K562 (cell line): ENCODE data around the gene MACROD2. TPM values are rescaled to one million over a fixed set of nuclear protein-coding genes. Genes with fewer than 3 reads are reported as not detected.

Experiments used
- ATAC-seq: fragments of 200-7000 bp; cut with Tn5 transposase; 3 replicates; pipeline ENCODE4 v1.9.1; 2020; ENCODE audit warnings: moderate library complexity
- BruUV-seq: library from RNA; stranded (reverse); fragments of 400-500 nt; replicated peaks from 2 replicates; lab custom pipeline; 2021; lab: Mats Ljungman, UMichigan
- CTCF ChIA-PET: fragments of 300-600 bp; formaldehyde crosslinking; extraction: SDS; loops from one replicate; lab custom pipeline; 2021; ENCODE audit warnings: low intra/inter-chr PET ratio; lab: Yijun Ruan, JAX
- POLR2A ChIA-PET: fragments of 300-600, 350-650 bp; sonication (Branson Sonifier 250); formaldehyde crosslinking; extraction: SDS; loops from one replicate; lab custom pipeline; 2021; ENCODE audit warnings: antibody characterized with exemption, inconsistent platforms; lab: Yijun Ruan, JAX
- DNase-seq, 4 experiments: peaks; one replicate each; pipeline versions ENCODE4 v3.0.0 to v3.0.0-alpha.2; 2011 to 2018; ENCODE audit warnings: low spot score in 3 of 4, mixed read lengths in 3 of 4; ENCODE audit errors: extremely low read depth in 1 of 4
- FAIRE-seq: peaks from 2 replicates; lab custom pipeline; 2011; peaks lifted over from hg19 to GRCh38; lab: Jason Lieb, UNC
- H2AFZ ChIP-seq: 2 replicates; pipeline ENCODE4 v1.6.0; 2011; ENCODE audit warnings: low read depth, low read length, control low read depth, inconsistent platforms
- H3K27ac ChIP-seq: fragments of 200-600 bp; 3 replicates; pipeline ENCODE4 v1.8.0; 2011; ENCODE audit warnings: low read depth, mild to moderate bottlenecking, control low read depth, inconsistent platforms, low read length, moderate library complexity, mixed read lengths; ENCODE audit errors: extremely low read depth
- H3K27me3 ChIP-seq, 2 experiments: fragments of 300-600 bp in 1 of 2; 2 replicates in 1 of 2; 3 replicates in 1 of 2; pipeline versions ENCODE4 v1.6.0 to v1.8.0; 2011; ENCODE audit warnings: inconsistent platforms in 2 of 2, low read length in 2 of 2, mild to moderate bottlenecking in 1 of 2, mixed read lengths in 1 of 2, moderate library complexity in 1 of 2; ENCODE audit not compliant: control insufficient read depth in 2 of 2, insufficient read depth in 2 of 2
- H3K36me3 ChIP-seq: fragments of 300-600 bp; 3 replicates; pipeline ENCODE4 v1.8.0; 2011; ENCODE audit warnings: mild to moderate bottlenecking, low read length, inconsistent platforms; ENCODE audit not compliant: control insufficient read depth, insufficient read depth
- H3K4me1 ChIP-seq, 2 experiments: fragments of 200-600 bp in 1 of 2; replicated peaks in 1 of 2; 2 replicates in 1 of 2; 3 replicates in 1 of 2; pipeline versions ENCODE4 v1.5.1 to v1.8.0; 2011; ENCODE audit warnings: inconsistent platforms in 2 of 2, low read length in 2 of 2, mild to moderate bottlenecking in 1 of 2, mixed read lengths in 1 of 2, moderate library complexity in 1 of 2; ENCODE audit not compliant: control insufficient read depth in 2 of 2, insufficient read depth in 2 of 2
- H3K4me2 ChIP-seq: 2 replicates; pipeline ENCODE4 v1.6.1; 2011; ENCODE audit warnings: low read length, control low read depth, inconsistent platforms, mixed read lengths; ENCODE audit not compliant: insufficient read depth
- H3K4me3 ChIP-seq: fragments of 200-600 bp; sonication (generic), shearing (Covaris generic); 2 replicates; pipeline ENCODE4 v1.5.1; 2016; ENCODE audit warnings: control low read depth, inconsistent platforms
- H3K79me2 ChIP-seq: fragments of 200-600 bp; 3 replicates; pipeline ENCODE4 v1.8.0; 2011; ENCODE audit warnings: low read length, inconsistent platforms; ENCODE audit not compliant: control insufficient read depth, insufficient read depth
- H3K9ac ChIP-seq, 2 experiments: 2 replicates each; pipeline versions ENCODE4 v1.6.0 to v1.6.1; 2011; ENCODE audit warnings: low read depth in 2 of 2, low read length in 2 of 2, control low read depth in 1 of 2, inconsistent platforms in 1 of 2, mild to moderate bottlenecking in 1 of 2, mixed read lengths in 1 of 2; ENCODE audit not compliant: insufficient read depth in 1 of 2
- H3K9me1 ChIP-seq: one replicate; pipeline ENCODE4 v1.6.0; 2011; ENCODE audit warnings: inconsistent platforms, mild to moderate bottlenecking, low read length, moderate library complexity; ENCODE audit not compliant: control insufficient read depth, insufficient read depth
- H3K9me3 ChIP-seq: replicated peaks from 2 replicates; pipeline ENCODE4 v1.5.1; 2011; ENCODE audit warnings: low read depth, low read length, inconsistent platforms; ENCODE audit not compliant: control insufficient read depth, insufficient read depth
- H4K20me1 ChIP-seq: replicated peaks from 2 replicates; pipeline ENCODE4 v1.6.1; 2011; ENCODE audit warnings: low read length, inconsistent platforms, mixed read lengths; ENCODE audit not compliant: control insufficient read depth, insufficient read depth
- CBX2 ChIP-seq: fragments of 200-600 bp; sonication (generic); IDR thresholded peaks from one replicate; pipeline ENCODE4 v1.6.1; 2012; ENCODE audit warnings: mild to moderate bottlenecking, low read length, inconsistent platforms; ENCODE audit not compliant: insufficient read depth, poor library complexity, severe bottlenecking
- FOXK1 ChIP-seq: sonication (generic); formaldehyde crosslinking; IDR thresholded peaks from 2 replicates; pipeline ENCODE4 v1.8.0; 2022; ENCODE audit warnings: missing genetic modification reagents, mild to moderate bottlenecking, borderline replicate concordance
- GTF2E2 ChIP-seq: fragments of 200-800 bp; sonication (Bioruptor generic); IDR thresholded peaks from 2 replicates; pipeline ENCODE4 v1.6.1; 2016; ENCODE audit warnings: missing genetic modification characterization, missing compliant biosample characterization
- MEF2D ChIP-seq: conservative IDR thresholded peaks from 2 replicates; pipeline ENCODE4 v1.6.1; 2016; ENCODE audit warnings: low read depth, missing genetic modification characterization, missing compliant biosample characterization
- RAD21 ChIP-seq, 2 experiments: fragments of 250-450 bp in 1 of 2; fragments of 450-650 bp in 1 of 2; sonication (Bioruptor Pico) in 1 of 2; formaldehyde crosslinking in 1 of 2; IDR thresholded peaks in 1 of 2; conservative IDR thresholded peaks in 1 of 2; 2 replicates each; pipeline versions ENCODE4 v1.4.0 to v1.8.0; 2020 to 2022; ENCODE audit warnings: mild to moderate bottlenecking in 2 of 2, moderate library complexity in 1 of 2
- SRSF9 ChIP-seq: fragments of 200-400 bp; formaldehyde crosslinking; IDR thresholded peaks from 2 replicates; pipeline ENCODE4 v1.6.1; 2017; ENCODE audit warnings: low read depth, low read length, borderline replicate concordance
- STAT5B ChIP-seq: fragments of 250-450 bp; sonication (Bioruptor Pico); IDR thresholded peaks from 2 replicates; pipeline ENCODE4 v1.8.0; 2021; ENCODE audit warnings: mild to moderate bottlenecking, inconsistent platforms
- ZNF282 ChIP-seq: sonication (generic); formaldehyde crosslinking; IDR thresholded peaks from 2 replicates; pipeline ENCODE4 v1.8.1; 2023; ENCODE audit warnings: missing genetic modification reagents
- ZNF354B ChIP-seq: fragments of 250-450 bp; sonication (Bioruptor Pico); IDR thresholded peaks from 2 replicates; pipeline ENCODE4 v1.4.0; 2020
- WGBS: fragments of 100-300 bp; shearing (Covaris generic); methylation state at CpG from one replicate; pipeline ENCODE4 v1.1.6; 2016; ENCODE audit warnings: low coverage, mixed read lengths; ENCODE audit not compliant: insufficient coverage; ENCODE audit errors: missing lambda C conversion rate; 5-methylcytosine and 5-hydroxymethylcytosine counted together
- in situ Hi-C: fragments of 300-500 bp; cut with MboI; formaldehyde crosslinking; loops from 4 replicates; pipeline ENCODE4 v1.15.0; 2018; ENCODE audit warnings: inconsistent platforms, mixed read lengths
- intact Hi-C: fragments of 100-400 bp; cut with micrococcal nuclease; formaldehyde crosslinking; loops from 2 replicates; pipeline ENCODE4 v1.14.2; 2022
- polyA plus RNA-seq, 8 experiments: library from polyadenylated mRNA; depleted of rRNA in 4 of 8; stranded (reverse) in 5 of 8; unstranded in 3 of 8; fragments of >200 nt; fragmentation: Nextera tagmentation in 2 of 8; fragmentation: Illumina TruSeq in 1 of 8; extraction: Ambion mirVana in 2 of 8; extraction: Trizol in 1 of 8; gene quantifications; 2 replicates each; pipeline versions ENCODE4 v1.2.1 to v1.2.3, GENCODE V29; 2011 to 2014; ENCODE audit warnings: inconsistent platforms in 1 of 8, missing spikeins in 1 of 8
- total RNA-seq, 7 experiments: library from RNA; depleted of rRNA in 6 of 7; stranded (reverse); fragments of >200 nt in 6 of 7; fragmentation: Illumina TruSeq in 2 of 7; extraction: Trizol in 2 of 7; gene quantifications; 2 replicates each; pipeline versions ENCODE4 v1.2.1 to v1.2.3, GENCODE V29; 2011 to 2021; ENCODE audit warnings: low replicate concordance in 1 of 7
- TF ChIP-seq, protein P1 (sequence below): fragments of 250-450 bp; sonication (Bioruptor Pico); IDR thresholded peaks from 2 replicates; pipeline ENCODE4 v1.5.0; 2021; ENCODE audit warnings: mild to moderate bottlenecking, moderate library complexity
- TF ChIP-seq, protein P2 (sequence below): fragments of 450-650 bp; IDR thresholded peaks from 2 replicates; pipeline ENCODE4 v1.7.1; 2018; ENCODE audit warnings: mild to moderate bottlenecking, low read depth; ENCODE audit not compliant: partially characterized antibody
- TF ChIP-seq, protein P3 (sequence below): fragments of 250-450 bp; sonication (Bioruptor Pico); IDR thresholded peaks from 2 replicates; pipeline ENCODE4 v1.8.0; 2021; ENCODE audit warnings: mild to moderate bottlenecking, moderate library complexity
- TF ChIP-seq, protein P4 (sequence below): fragments of 250-450 bp; sonication (Bioruptor Pico); IDR thresholded peaks from 2 replicates; pipeline ENCODE4 v1.8.0; 2022; ENCODE audit warnings: moderate library complexity, mild to moderate bottlenecking, inconsistent platforms
- TF ChIP-seq, protein P5 (sequence below): sonication (generic); formaldehyde crosslinking; IDR thresholded peaks from 2 replicates; pipeline ENCODE4 v1.8.0; 2022; ENCODE audit warnings: missing genetic modification reagents, mild to moderate bottlenecking, borderline replicate concordance

Gene MACROD2
- total and polyA plus RNA-seq, 9 of the 15 experiments (the other 6 are each of a cell fraction or from before 2014, with no cell fraction given): not detected

DNA sequence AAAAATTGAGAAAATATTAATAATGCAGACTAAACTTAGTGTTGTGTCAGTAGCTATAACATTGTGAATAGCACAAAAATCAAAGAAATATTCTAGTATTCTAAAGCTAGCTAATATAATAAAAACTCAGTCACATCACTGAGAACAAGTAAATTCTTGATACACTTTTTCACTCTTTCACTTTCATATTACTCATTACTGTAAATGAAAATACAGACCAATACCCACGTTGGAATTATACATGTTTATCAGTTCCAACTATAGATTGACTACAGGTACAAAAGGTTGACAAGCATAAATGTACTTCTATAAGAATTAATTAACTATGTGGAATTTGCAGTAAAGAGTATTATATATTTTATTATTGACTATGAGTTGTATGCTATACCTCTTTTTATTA is 1385.5 kb downstream of the MACROD2 start:
- POLR2A ChIA-PET: no interaction called here
- Histone ChIP-seq H3K9me1 (no peaks in the 10 kb centered on the region), H2AFZ (no peak overlapping the region), H3K9ac (no peak overlapping the region), H3K36me3 (no peaks in the 10 kb centered on the region), H3K27me3 (no peaks in the 10 kb centered on the region), H4K20me1 (no peaks in the 10 kb centered on the region), H3K79me2 (no peaks in the 10 kb centered on the region), H3K9me3 (no peaks in the 10 kb centered on the region), H3K27ac (no peak overlapping the region), H3K4me3 (no peak overlapping the region), H3K4me1 (no peaks in the 10 kb centered on the region), H3K4me2 (no peak overlapping the region)
- 0% methylated on average over 1 of the region's 1 CpG for WGBS
- FAIRE-seq (no peak), DNase-seq (no peak), ATAC-seq (no peak)
- in situ Hi-C loops (no loop called here), intact Hi-C loops (no loop called here)
- CTCF ChIA-PET: no interaction called here
- no TSS peak for BruUV-seq
- TF ChIP-seq FOXK1 (CRISPR knock-in tag) (no peak), RAD21 (CRISPR knock-in tag; conservative IDR thresholded peaks at IDR 0.05 in 1 of 2, IDR thresholded peaks at IDR 0.05 in 1 of 2) (no peak), ZNF354B (CRISPR knock-in tag) (no peak), MEF2D (tag) (no peak), ZNF282 (CRISPR knock-in tag) (no peak), STAT5B (no peak), CBX2 (no peak), GTF2E2 (tag) (no peak), SRSF9 (no peak)
- TF ChIP-seq, protein P1, sequence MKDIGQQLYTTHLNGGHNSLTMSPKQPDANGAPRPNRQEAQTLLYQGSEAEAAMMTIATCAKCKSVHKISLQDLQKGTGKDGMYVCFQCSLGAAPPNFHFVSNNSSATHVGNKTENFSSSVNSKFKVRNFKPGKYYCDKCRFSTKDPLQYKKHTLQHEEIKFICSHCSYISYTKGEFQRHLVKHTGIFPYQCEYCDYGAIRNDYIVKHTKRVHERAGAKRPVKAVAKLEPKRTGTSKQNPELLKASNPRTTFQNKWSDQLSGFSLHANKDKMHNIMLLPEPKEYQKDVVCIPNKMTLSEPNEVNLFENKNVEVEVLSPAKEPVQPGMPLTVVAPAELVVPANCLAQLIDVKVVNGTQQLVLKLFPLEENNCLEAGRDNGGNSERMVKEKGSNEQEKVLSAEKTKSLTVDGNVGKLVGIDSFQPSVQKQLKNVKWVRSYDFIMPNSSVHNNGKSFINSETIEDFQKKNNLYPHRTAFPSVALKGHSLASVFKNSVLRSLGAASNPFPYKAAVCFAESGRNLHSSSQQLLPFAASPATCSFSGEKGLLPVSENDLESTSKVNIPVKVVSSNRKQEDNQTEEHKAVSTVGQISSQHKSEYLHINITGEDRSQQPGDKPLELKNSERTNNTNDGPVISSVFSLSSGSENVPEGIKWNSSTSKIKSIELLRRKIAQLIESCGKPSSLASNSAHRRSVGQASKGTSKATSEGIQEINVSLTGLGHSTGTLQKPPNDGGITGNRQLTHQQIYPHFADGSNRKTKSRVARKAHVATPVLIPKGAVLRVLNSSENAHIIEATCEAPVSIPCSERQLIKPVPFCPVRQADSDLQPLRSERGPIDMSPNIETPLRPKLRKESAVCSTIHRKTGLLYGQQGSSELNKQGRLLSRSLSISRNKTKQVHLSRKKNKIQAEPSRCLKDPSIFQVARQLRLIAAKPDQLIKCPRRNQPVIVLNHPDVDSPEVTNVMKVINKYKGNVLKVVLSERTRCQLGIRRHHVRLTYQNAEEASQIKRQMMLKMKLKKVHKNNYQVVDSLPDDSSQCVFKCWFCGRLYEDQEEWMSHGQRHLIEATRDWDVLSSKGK (CRISPR knock-in tag): no peak
- TF ChIP-seq, protein P2, sequence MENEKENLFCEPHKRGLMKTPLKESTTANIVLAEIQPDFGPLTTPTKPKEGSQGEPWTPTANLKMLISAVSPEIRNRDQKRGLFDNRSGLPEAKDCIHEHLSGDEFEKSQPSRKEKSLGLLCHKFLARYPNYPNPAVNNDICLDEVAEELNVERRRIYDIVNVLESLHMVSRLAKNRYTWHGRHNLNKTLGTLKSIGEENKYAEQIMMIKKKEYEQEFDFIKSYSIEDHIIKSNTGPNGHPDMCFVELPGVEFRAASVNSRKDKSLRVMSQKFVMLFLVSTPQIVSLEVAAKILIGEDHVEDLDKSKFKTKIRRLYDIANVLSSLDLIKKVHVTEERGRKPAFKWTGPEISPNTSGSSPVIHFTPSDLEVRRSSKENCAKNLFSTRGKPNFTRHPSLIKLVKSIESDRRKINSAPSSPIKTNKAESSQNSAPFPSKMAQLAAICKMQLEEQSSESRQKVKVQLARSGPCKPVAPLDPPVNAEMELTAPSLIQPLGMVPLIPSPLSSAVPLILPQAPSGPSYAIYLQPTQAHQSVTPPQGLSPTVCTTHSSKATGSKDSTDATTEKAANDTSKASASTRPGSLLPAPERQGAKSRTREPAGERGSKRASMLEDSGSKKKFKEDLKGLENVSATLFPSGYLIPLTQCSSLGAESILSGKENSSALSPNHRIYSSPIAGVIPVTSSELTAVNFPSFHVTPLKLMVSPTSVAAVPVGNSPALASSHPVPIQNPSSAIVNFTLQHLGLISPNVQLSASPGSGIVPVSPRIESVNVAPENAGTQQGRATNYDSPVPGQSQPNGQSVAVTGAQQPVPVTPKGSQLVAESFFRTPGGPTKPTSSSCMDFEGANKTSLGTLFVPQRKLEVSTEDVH: no peak
- TF ChIP-seq, protein P3, sequence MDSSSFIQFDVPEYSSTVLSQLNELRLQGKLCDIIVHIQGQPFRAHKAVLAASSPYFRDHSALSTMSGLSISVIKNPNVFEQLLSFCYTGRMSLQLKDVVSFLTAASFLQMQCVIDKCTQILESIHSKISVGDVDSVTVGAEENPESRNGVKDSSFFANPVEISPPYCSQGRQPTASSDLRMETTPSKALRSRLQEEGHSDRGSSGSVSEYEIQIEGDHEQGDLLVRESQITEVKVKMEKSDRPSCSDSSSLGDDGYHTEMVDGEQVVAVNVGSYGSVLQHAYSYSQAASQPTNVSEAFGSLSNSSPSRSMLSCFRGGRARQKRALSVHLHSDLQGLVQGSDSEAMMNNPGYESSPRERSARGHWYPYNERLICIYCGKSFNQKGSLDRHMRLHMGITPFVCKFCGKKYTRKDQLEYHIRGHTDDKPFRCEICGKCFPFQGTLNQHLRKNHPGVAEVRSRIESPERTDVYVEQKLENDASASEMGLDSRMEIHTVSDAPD (CRISPR knock-in tag): no peak
- TF ChIP-seq, protein P4, sequence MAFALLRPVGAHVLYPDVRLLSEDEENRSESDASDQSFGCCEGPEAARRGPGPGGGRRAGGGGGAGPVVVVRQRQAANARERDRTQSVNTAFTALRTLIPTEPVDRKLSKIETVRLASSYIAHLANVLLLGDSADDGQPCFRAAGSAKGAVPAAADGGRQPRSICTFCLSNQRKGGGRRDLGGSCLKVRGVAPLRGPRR (CRISPR knock-in tag): no peak
- TF ChIP-seq, protein P5, sequence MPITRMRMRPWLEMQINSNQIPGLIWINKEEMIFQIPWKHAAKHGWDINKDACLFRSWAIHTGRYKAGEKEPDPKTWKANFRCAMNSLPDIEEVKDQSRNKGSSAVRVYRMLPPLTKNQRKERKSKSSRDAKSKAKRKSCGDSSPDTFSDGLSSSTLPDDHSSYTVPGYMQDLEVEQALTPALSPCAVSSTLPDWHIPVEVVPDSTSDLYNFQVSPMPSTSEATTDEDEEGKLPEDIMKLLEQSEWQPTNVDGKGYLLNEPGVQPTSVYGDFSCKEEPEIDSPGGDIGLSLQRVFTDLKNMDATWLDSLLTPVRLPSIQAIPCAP (CRISPR knock-in tag): no peak
